ENCODE results near the gene LUM.

LUM gene

GRCh38 chr12:91077228-91077954 is 33.9 kb downstream of the LUM start:
- FAIRE-seq (no peak), DNase-seq (ENCODE audit: low spot score) (no peak)

DNA sequence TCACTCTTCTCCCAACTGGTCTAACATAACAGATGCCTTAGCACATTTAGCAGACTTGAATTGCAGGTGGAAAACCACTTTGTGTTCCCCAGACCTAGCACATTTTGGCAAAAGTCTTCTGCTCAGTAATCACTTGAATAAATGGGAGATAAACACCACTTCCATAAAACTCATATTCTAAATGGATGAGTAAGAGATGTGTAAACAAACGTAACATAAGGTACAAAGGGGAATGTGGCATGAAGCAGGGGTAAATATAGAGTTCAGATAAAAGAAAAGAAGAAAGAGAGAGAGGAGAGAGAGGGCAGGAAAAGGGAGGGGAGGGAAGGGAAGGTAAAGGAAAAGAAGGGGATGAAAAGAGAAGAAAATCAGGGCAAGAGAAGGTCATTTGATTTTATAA is 36.4 kb downstream of the LUM start:
- FAIRE-seq (no peak), DNase-seq (ENCODE audit: low spot score) (no peak)

GRCh38 chr12:91074154-91074709 is 37.1 kb downstream of the LUM start:
- FAIRE-seq (no peak), DNase-seq (ENCODE audit: low spot score) (no peak)

DNA sequence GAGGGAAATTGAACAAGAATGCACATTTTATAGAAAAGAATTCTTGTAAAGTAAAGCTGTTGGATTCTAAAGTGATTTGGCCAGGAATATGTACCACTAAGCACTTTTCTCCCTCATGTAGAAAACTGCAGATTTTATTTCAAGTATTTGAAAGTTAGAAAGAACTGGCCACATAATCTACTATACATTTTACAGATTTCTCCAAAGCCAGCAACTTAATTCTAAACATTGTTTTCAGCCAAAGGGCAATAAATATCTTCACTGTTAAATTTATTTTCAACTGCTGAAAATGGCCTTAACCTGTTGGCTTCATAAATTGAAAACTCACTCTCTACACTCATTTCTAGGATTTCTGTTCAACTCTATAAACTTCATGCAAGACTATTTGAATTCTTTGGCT is 37.9 kb downstream of the LUM start:
- FAIRE-seq (no peak), DNase-seq (ENCODE audit: low spot score) (no peak)

DNA sequence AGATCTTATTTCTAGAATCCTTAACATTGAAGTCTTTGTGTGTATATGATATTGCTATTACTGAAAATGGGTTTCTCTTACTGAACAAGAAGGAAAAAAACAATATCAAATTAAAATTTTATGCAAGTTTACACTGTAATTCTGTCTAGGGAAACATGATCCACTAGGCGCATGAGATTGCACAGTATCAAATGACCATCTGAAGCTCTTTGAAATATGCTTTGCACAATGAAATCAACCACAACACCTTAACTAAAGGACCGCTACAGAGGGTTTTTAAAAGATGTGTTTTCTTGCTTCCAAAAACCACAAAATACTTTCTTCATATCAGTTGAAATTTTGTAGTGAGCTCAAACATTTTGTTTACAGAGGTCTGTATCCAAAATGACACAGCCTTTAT is 38.4 kb downstream of the LUM start:
- DNase-seq (ENCODE audit: low spot score) (no peak), FAIRE-seq (no peak)

- FAIRE-seq (no peak), DNase-seq (ENCODE audit: low spot score) (no peak)
Measured at GRCh38 chr12:91070936-91071335, 40.4 kb downstream of the LUM start.

- FAIRE-seq (no peak), DNase-seq (ENCODE audit: low spot score) (no peak)
Measured at GRCh38 chr12:91065396-91065795, 45.9 kb downstream of the LUM start.

DNA sequence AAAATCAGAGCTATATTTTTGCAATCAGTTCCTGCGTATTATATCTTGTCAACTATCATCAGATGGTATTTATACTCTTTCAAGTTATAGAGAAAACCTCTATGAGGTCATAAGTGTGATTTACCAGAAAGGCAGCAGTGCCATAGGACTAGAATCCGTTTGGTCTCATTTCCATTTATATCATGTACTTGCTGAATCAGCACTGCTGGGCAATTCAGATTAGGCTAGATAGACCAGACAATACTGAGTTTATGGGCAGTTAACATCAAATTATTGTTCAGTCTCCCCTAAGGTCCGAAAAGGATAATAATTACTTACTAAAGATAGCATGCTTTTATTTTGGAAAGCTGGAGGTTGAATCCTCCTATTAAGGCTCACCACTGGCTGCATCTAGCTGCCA is 46.7 kb downstream of the LUM start:
- no peak for FAIRE-seq
- no peak for DNase-seq (ENCODE audit: low spot score)

DNA sequence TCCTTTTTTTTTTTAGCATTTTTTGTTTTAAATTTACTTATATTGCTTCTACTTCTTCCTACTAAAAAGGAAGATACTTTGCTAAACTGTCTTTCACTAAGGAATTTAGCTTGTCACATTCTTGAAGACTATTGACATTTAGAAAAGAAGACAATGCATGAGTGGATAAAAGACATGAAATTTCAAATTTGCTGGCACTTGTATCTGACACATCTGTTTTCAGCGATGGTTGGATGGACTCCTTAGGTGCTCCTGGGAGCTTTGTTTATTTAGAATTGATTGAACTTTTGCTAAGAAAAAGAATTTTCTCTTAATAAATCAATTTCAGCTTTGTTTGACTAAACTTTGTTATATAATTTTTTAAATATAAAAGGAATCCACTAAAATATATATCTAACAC is 50.2 kb downstream of the LUM start:
- no peak for FAIRE-seq
- no peak for DNase-seq (ENCODE audit: low spot score)

DNA sequence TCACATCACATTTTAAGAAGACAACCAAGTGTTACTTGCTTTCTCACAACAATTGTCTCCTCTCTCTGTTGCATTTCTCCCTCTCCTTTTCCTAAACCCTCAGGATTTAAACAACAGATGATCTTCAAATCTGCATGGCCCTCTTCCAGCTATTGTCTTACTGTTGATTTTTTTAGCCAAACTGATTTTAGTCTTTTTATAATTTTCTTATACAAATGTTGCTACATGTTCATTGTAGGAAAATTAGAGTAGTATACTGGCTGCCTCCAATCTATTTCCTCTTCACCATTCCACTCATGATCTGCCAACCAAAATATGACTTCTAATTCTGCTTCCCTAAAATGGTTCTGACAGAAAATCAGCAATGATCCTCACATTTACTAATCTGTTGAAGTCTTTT is 52.1 kb downstream of the LUM start:
- FAIRE-seq (no peak), DNase-seq (ENCODE audit: low spot score) (no peak)

GRCh38 chr12:91058786-91059185 is 52.5 kb downstream of the LUM start:
- no peak for FAIRE-seq

GRCh38 chr12:91057368-91058165 is 53.7 kb downstream of the LUM start, which contains the start of gene KERA:
TSS of gene KERA (minus strand) at chr12:91058024. CDS start at chr12:91056281, 1,743 bp downstream.
- FAIRE-seq (no peak), DNase-seq (ENCODE audit: low spot score) (no peak)

More at GRCh38 chr12:91058786-91059185, 52.5 kb downstream of the LUM start:
- DNase-seq (ENCODE audit: low spot score) = no peak

GRCh38 chr12:91056488-91056887 is 54.8 kb downstream of the LUM start:
- DNase-seq (ENCODE audit: low spot score) (no peak), FAIRE-seq (no peak)

DNA sequence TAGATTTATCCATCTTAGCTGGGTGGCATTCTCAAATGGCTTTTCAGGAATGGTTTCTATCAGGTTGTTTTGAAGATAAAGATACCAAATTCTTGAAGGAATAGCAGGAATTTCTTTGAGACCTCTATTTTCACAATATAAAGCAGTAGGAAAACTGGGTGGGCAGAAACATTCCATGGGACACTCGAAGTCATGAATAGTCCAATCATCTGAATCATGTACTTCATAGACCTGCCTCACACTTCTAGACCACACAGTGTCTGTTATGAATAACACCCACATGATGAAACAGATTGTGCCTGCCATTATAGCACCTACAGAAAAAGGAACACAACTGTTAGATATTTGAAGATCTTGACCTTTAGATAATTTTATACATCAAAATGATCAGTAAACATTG is 55.3 kb downstream of the LUM start:
- no peak for FAIRE-seq
- DNase-seq (ENCODE audit: low spot score) = no peak

DNA sequence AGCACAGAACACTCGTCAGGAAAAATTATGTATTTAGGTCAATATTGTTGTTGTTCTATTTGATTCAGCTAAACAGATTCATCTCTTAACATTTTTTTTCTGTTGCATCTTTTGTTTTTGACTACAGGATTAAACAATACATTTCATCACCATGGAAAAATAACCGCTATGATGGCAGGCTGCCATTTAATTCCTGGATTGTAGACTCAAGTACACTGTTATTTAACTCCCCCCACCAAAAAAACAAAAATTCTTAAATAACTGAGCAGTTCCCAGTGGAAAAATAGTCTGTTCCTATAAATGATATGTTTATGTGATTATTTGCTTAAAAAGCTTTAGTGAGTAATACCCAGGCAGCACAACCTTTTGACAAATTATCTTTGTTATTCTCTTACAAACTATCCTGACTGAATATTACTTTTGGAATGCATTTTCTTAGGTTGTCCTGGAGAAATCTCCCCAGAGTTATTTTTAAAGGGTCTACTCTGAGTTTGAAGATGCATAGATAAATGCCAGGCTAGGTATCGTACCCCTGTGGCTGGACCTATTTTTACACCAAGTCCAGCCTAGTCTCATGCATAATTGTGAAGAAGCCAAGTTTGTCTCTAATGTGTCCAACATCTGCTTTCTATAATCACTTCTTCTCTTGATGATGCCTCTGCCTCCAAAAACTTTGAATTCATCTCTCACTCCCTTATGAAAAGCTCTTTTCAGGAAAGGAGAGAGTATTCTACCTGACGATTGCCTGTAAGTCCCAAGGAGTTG is 57.2 kb downstream of the LUM start:
- FAIRE-seq (no peak), DNase-seq (ENCODE audit: low spot score) (no peak)

Measured in urothelium cell line (cell line).